Astrocyte (in vitro differentiated cells and primary cell): ENCODE results near the gene TTC36. TPM values are rescaled to one million over a fixed set of nuclear protein-coding genes. Genes with fewer than 3 reads are reported as not detected.

ENCODE experiments used
- DNase-seq: peaks from one replicate; pipeline ENCODE4 v3.0.0-alpha.2; 2010; ENCODE audit warnings: low read depth
- FAIRE-seq: peaks from 2 replicates; lab custom pipeline; 2011; peaks lifted over from hg19 to GRCh38; lab: Jason Lieb, UNC
- H2AFZ ChIP-seq: 2 replicates; pipeline ENCODE4 v1.6.0; 2012; ENCODE audit warnings: low read depth, low read length, inconsistent platforms
- H3K27ac ChIP-seq: 2 replicates; pipeline ENCODE4 v1.5.1; 2011; ENCODE audit warnings: low read depth, low read length, inconsistent platforms
- H3K27me3 ChIP-seq: 2 replicates; pipeline ENCODE4 v1.6.0; 2011; ENCODE audit warnings: low read length, inconsistent platforms; ENCODE audit not compliant: insufficient read depth
- H3K36me3 ChIP-seq: 2 replicates; pipeline ENCODE4 v1.5.1; 2011; ENCODE audit warnings: low read length, inconsistent platforms; ENCODE audit not compliant: insufficient read depth
- H3K4me1 ChIP-seq: 2 replicates; pipeline ENCODE4 v1.5.1; 2011; ENCODE audit warnings: low read length, inconsistent platforms; ENCODE audit not compliant: insufficient read depth
- H3K4me2 ChIP-seq: 2 replicates; pipeline ENCODE4 v1.6.0; 2012; ENCODE audit warnings: low read length, inconsistent platforms
- H3K4me3 ChIP-seq: 2 replicates; pipeline ENCODE4 v1.5.1; 2011; ENCODE audit warnings: low read depth, mild to moderate bottlenecking, low read length, inconsistent platforms; ENCODE audit not compliant: insufficient read depth
- H3K79me2 ChIP-seq: 2 replicates; pipeline ENCODE4 v1.6.0; 2012; ENCODE audit warnings: mild to moderate bottlenecking, low read length, inconsistent platforms; ENCODE audit not compliant: insufficient read depth
- H3K9ac ChIP-seq: 2 replicates; pipeline ENCODE4 v1.6.0; 2012; ENCODE audit warnings: mild to moderate bottlenecking, low read length, inconsistent platforms
- H3K9me3 ChIP-seq: 2 replicates; pipeline ENCODE4 v1.5.1; 2012; ENCODE audit warnings: low read depth, mild to moderate bottlenecking, low read length, inconsistent platforms; ENCODE audit not compliant: insufficient read depth
- H4K20me1 ChIP-seq: 2 replicates; pipeline ENCODE4 v1.6.0; 2012; ENCODE audit warnings: low read length, inconsistent platforms; ENCODE audit not compliant: insufficient read depth
- H3K27ac Mint-ChIP-seq: one replicate; pipeline ENCODE4 v1.8.0; 2021; ENCODE audit warnings: mild to moderate bottlenecking, mixed read lengths; ENCODE audit not compliant: unreplicated experiment
- H3K27me3 Mint-ChIP-seq: one replicate; pipeline ENCODE4 v1.8.0; 2021; ENCODE audit warnings: low read depth, mixed read lengths; ENCODE audit not compliant: unreplicated experiment
- H3K36me3 Mint-ChIP-seq: one replicate; pipeline ENCODE4 v1.8.0; 2021; ENCODE audit warnings: low read depth, mixed read lengths; ENCODE audit not compliant: unreplicated experiment
- H3K4me1 Mint-ChIP-seq: one replicate; pipeline ENCODE4 v1.8.0; 2021; ENCODE audit warnings: low read depth, mixed read lengths; ENCODE audit not compliant: unreplicated experiment
- H3K4me3 Mint-ChIP-seq: one replicate; pipeline ENCODE4 v1.8.0; 2021; ENCODE audit warnings: mild to moderate bottlenecking, moderate library complexity, mixed read lengths; ENCODE audit not compliant: unreplicated experiment
- H3K9me3 Mint-ChIP-seq: one replicate; pipeline ENCODE4 v1.8.0; 2021; ENCODE audit warnings: mild to moderate bottlenecking, mixed read lengths; ENCODE audit not compliant: unreplicated experiment
- EZH2 ChIP-seq: IDR thresholded peaks from 2 replicates; pipeline ENCODE4 v1.6.1; 2012; ENCODE audit warnings: mild to moderate bottlenecking, low read length, inconsistent platforms; ENCODE audit not compliant: insufficient read depth
- total RNA-seq: library from RNA; stranded (reverse); gene quantifications from 2 replicates; pipeline ENCODE4 v1.2.1, GENCODE V29; 2021
- TF ChIP-seq, protein P1 (sequence below): IDR thresholded peaks from 2 replicates; pipeline ENCODE4 v1.5.1; 2011; ENCODE audit warnings: low read depth, mild to moderate bottlenecking, inconsistent platforms, low read length, moderate library complexity; ENCODE audit not compliant: insufficient read depth

Gene TTC36
- total RNA-seq, 1 donor from 2014 or later, result 0.43 TPM

DNA sequence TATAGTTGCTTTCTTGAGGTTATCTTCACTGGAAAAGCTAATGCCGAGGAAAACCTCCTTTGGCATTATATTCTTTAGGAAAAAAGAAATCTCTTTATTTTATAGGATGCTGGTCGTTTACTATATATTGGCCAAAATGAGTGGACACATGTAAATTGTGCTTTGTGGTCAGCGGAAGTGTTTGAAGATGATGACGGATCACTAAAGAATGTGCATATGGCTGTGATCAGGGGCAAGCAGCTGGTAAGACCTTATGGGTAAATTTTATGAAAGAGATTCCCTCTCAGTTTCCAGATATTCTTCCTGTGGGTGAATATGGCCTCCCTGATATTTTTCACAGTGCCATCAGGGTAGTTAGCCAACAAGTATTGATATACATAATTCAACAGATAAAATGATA is 29.4 kb upstream of the TTC36 start:
- Histone ChIP-seq H3K27ac (no peak overlapping the region), H2AFZ (no peak overlapping the region), H3K9ac (no peak overlapping the region), H3K4me2 (no peak overlapping the region), H3K79me2 (no peaks in the 10 kb centered on the region), H3K36me3 (peaks cover 66% of the 10 kb centered on the region), H4K20me1 (no peaks in the 10 kb centered on the region), H3K27me3 (no peaks in the 10 kb centered on the region), H3K4me3 (no peak overlapping the region), H3K4me1 (peaks cover 6% of the 10 kb centered on the region), H3K9me3 (no peaks in the 10 kb centered on the region)
- no peaks in the 10 kb centered on the region for H3K9me3 Mint-ChIP-seq
- H3K27ac Mint-ChIP-seq, result peak overlapping the region; percentile 36
- FAIRE-seq (no peak), DNase-seq (peak; percentile 75)
- peaks cover 27% of the 10 kb centered on the region for H3K36me3 Mint-ChIP-seq
- H3K4me1 Mint-ChIP-seq, result peaks cover 9% of the 10 kb centered on the region
- TF ChIP-seq EZH2, result no peak
- TF ChIP-seq, protein P1, sequence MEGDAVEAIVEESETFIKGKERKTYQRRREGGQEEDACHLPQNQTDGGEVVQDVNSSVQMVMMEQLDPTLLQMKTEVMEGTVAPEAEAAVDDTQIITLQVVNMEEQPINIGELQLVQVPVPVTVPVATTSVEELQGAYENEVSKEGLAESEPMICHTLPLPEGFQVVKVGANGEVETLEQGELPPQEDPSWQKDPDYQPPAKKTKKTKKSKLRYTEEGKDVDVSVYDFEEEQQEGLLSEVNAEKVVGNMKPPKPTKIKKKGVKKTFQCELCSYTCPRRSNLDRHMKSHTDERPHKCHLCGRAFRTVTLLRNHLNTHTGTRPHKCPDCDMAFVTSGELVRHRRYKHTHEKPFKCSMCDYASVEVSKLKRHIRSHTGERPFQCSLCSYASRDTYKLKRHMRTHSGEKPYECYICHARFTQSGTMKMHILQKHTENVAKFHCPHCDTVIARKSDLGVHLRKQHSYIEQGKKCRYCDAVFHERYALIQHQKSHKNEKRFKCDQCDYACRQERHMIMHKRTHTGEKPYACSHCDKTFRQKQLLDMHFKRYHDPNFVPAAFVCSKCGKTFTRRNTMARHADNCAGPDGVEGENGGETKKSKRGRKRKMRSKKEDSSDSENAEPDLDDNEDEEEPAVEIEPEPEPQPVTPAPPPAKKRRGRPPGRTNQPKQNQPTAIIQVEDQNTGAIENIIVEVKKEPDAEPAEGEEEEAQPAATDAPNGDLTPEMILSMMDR, result no peak
- no peaks in the 10 kb centered on the region for H3K27me3 Mint-ChIP-seq
- H3K4me3 Mint-ChIP-seq, result no peak overlapping the region

GRCh38 chr11:118503216-118503615 is 24.1 kb upstream of the TTC36 start:
- peaks cover 3% of the 10 kb centered on the region for H3K4me1 Mint-ChIP-seq
- H3K4me3 Mint-ChIP-seq, result no peak overlapping the region
- H3K27me3 Mint-ChIP-seq, result no peaks in the 10 kb centered on the region
- H3K36me3 ChIP-seq, result peaks cover 79% of the 10 kb centered on the region
- DNase-seq (no peak), FAIRE-seq (no peak)
- no peak overlapping the region for H3K27ac ChIP-seq
- peaks cover 25% of the 10 kb centered on the region for H4K20me1 ChIP-seq
- H3K9me3 Mint-ChIP-seq, result no peaks in the 10 kb centered on the region
- H3K9ac ChIP-seq, result no peak overlapping the region
- H2AFZ ChIP-seq, result no peak overlapping the region
- H3K27ac Mint-ChIP-seq, result no peak overlapping the region
- no peaks in the 10 kb centered on the region for H3K79me2 ChIP-seq
- TF ChIP-seq EZH2, result no peak
- TF ChIP-seq, protein P1, result no peak
- H3K36me3 Mint-ChIP-seq, result peaks cover 53% of the 10 kb centered on the region
- H3K4me3 ChIP-seq, result no peak overlapping the region
- no peak overlapping the region for H3K4me2 ChIP-seq
- H3K27me3 ChIP-seq, result no peaks in the 10 kb centered on the region
- no peaks in the 10 kb centered on the region for H3K4me1 ChIP-seq
- no peaks in the 10 kb centered on the region for H3K9me3 ChIP-seq

GRCh38 chr11:118511601-118512000 is 15.7 kb upstream of the TTC36 start:
- H3K27ac ChIP-seq, result no peak overlapping the region
- H2AFZ ChIP-seq, result no peak overlapping the region
- H3K9ac ChIP-seq, result no peak overlapping the region
- no peaks in the 10 kb centered on the region for H3K79me2 ChIP-seq
- peaks cover 4% of the 10 kb centered on the region for H4K20me1 ChIP-seq
- H3K4me1 Mint-ChIP-seq, result no peaks in the 10 kb centered on the region
- no peaks in the 10 kb centered on the region for H3K9me3 ChIP-seq
- no peak overlapping the region for H3K4me2 ChIP-seq
- no peak for DNase-seq
- no peak overlapping the region for H3K27ac Mint-ChIP-seq
- H3K4me1 ChIP-seq, result no peaks in the 10 kb centered on the region
- H3K9me3 Mint-ChIP-seq, result no peaks in the 10 kb centered on the region
- no peak overlapping the region for H3K4me3 ChIP-seq
- no peak for FAIRE-seq
- H3K36me3 ChIP-seq, result peaks cover 71% of the 10 kb centered on the region
- no peaks in the 10 kb centered on the region for H3K27me3 Mint-ChIP-seq
- H3K27me3 ChIP-seq, result no peaks in the 10 kb centered on the region
- H3K36me3 Mint-ChIP-seq, result peaks cover 13% of the 10 kb centered on the region
- TF ChIP-seq, protein P1, result no peak
- TF ChIP-seq EZH2, result no peak
- no peak overlapping the region for H3K4me3 Mint-ChIP-seq
